IPS-20b (cell line): ENCODE data around the gene INO80E.
"Not testable (repeated sequence)": the region's sequence is repeated elsewhere in the genome, so short reads cannot be mapped to it uniquely, and the experiment has no call there.

Experiments
- H3K27ac ChIP-seq: one replicate; pipeline ENCODE4 v1.5.1; 2013; ENCODE audit warnings: low read length
- H3K27me3 ChIP-seq: 2 replicates; pipeline ENCODE4 v1.6.1; 2013; ENCODE audit warnings: mild to moderate bottlenecking, low read length, inconsistent platforms; ENCODE audit not compliant: insufficient read depth
- H3K36me3 ChIP-seq: 2 replicates; pipeline ENCODE4 v1.6.1; 2013; ENCODE audit warnings: low read depth, mild to moderate bottlenecking, inconsistent platforms, low read length, moderate library complexity; ENCODE audit not compliant: insufficient read depth
- H3K4me1 ChIP-seq: 2 replicates; pipeline ENCODE4 v1.6.1; 2013; ENCODE audit warnings: mild to moderate bottlenecking, control low read depth, inconsistent platforms, low read length, moderate library complexity; ENCODE audit not compliant: insufficient read depth
- H3K4me3 ChIP-seq: 2 replicates; pipeline ENCODE4 v1.5.1; 2013; ENCODE audit warnings: mild to moderate bottlenecking, low read length, inconsistent platforms
- H3K9ac ChIP-seq: 2 replicates; pipeline ENCODE4 v1.6.1; 2013; ENCODE audit warnings: low read depth, mild to moderate bottlenecking, inconsistent platforms, low read length, moderate library complexity
- H3K9me3 ChIP-seq: 2 replicates; pipeline ENCODE4 v1.6.1; 2013; ENCODE audit warnings: mild to moderate bottlenecking, low read depth, low read length, inconsistent platforms; ENCODE audit not compliant: insufficient read depth

Gene INO80E

GRCh38 chr16:30007378-30007895 is 11.4 kb downstream of the INO80E start:
- H3K9ac ChIP-seq, result no peak overlapping the region
- no peak overlapping the region for H3K27ac ChIP-seq
- H3K4me3 ChIP-seq, result no peak overlapping the region
- H3K36me3 ChIP-seq, result no peaks in the 10 kb centered on the region; the same call in 1 of the 2 replicates
- peaks cover 33% of the 10 kb centered on the region for H3K27me3 ChIP-seq
- no peaks in the 10 kb centered on the region; the same call in 1 of the 2 replicates for H3K4me1 ChIP-seq
- no peaks in the 10 kb centered on the region for H3K9me3 ChIP-seq

GRCh38 chr16:30009085-30009862 is 13.2 kb downstream of the INO80E start:
- peaks cover 37% of the 10 kb centered on the region for H3K27me3 ChIP-seq

GRCh38 chr16:30009990-30010843 is 14.2 kb downstream of the INO80E start:
- Histone ChIP-seq H3K27ac (no peak overlapping the region), H3K9ac (no peak overlapping the region), H3K4me3 (peak overlapping the region; percentile 73), H3K9me3 (no peaks in the 10 kb centered on the region), H3K27me3 (peaks cover 37% of the 10 kb centered on the region), H3K4me1 (no peaks in the 10 kb centered on the region; the same call in 1 of the 2 replicates), H3K36me3 (no peaks in the 10 kb centered on the region)

More at GRCh38 chr16:30009085-30009862, 13.2 kb downstream of the INO80E start:
- Histone ChIP-seq H3K36me3 (no peaks in the 10 kb centered on the region), H3K27ac (no peak overlapping the region), H3K4me3 (no peak overlapping the region), H3K4me1 (no peaks in the 10 kb centered on the region; the same call in 1 of the 2 replicates), H3K9me3 (no peaks in the 10 kb centered on the region), H3K9ac (no peak overlapping the region)

GRCh38 chr16:30010844-30011713 is 15.0 kb downstream of the INO80E start, which contains the start of gene DOC2A:
Gene DOC2A (minus strand): TSS chr16:30011027. CDS start chr16:30010222, 805 bp downstream.
- H3K27ac ChIP-seq, result no peak within 1 kb of the TSS
- H3K9me3 ChIP-seq, result no peaks in the 10 kb centered on the region
- peaks cover 37% of the 10 kb centered on the region for H3K27me3 ChIP-seq
- H3K4me1 ChIP-seq, result no peaks in the 10 kb centered on the region; the same call in 1 of the 2 replicates
- H3K36me3 ChIP-seq, result no peaks in the 10 kb centered on the region
- no peak within 1 kb of the TSS for H3K9ac ChIP-seq
- H3K4me3 ChIP-seq, result peak within 1 kb of the TSS; percentile 73

- Histone ChIP-seq H3K4me1 (no peaks in the 10 kb centered on the region; the same call in 1 of the 2 replicates), H3K9ac (no peak overlapping the region), H3K27me3 (peaks cover 37% of the 10 kb centered on the region), H3K4me3 (peak overlapping the region; percentile 73), H3K9me3 (no peaks in the 10 kb centered on the region), H3K27ac (no peak overlapping the region), H3K36me3 (no peaks in the 10 kb centered on the region)
These were observed 15.9 kb downstream of the INO80E start for GRCh38 chr16:30011714-30012504.

- Histone ChIP-seq H3K4me3 (0 out of 2 replicates have a peak overlapping the region, but pooled peaks have one; percentile 73), H3K27me3 (peaks cover 37% of the 10 kb centered on the region)
- H3K9ac ChIP-seq, H3K36me3 ChIP-seq, H3K27ac ChIP-seq, H3K9me3 ChIP-seq, H3K4me1 ChIP-seq: not testable (repeated sequence)
These were observed 16.6 kb downstream of the INO80E start for GRCh38 chr16:30012598-30012997.

- not testable (repeated sequence) for H3K4me3 ChIP-seq, H3K9me3 ChIP-seq, H3K9ac ChIP-seq, H3K27ac ChIP-seq, H3K36me3 ChIP-seq, H3K4me1 ChIP-seq
- peaks cover 19% of the 10 kb centered on the region for H3K27me3 ChIP-seq
These were observed 19.4 kb downstream of the INO80E start for GRCh38 chr16:30015450-30015849.

- Histone ChIP-seq H3K4me1 (no peaks in the 10 kb centered on the region; the same call in 1 of the 2 replicates), H3K4me3 (no peak overlapping the region), H3K9me3 (no peaks in the 10 kb centered on the region), H3K27me3 (peaks cover 12% of the 10 kb centered on the region), H3K27ac (no peak overlapping the region), H3K9ac (no peak overlapping the region), H3K36me3 (no peaks in the 10 kb centered on the region)
These were observed 20.7 kb downstream of the INO80E start for GRCh38 chr16:30016555-30017276.

GRCh38 chr16:30017277-30017656 is 21.2 kb downstream of the INO80E start:
- H3K4me1 ChIP-seq, result no peaks in the 10 kb centered on the region
- no peak overlapping the region for H3K27ac ChIP-seq
- H3K4me3 ChIP-seq, result no peak overlapping the region
- H3K36me3 ChIP-seq, result no peaks in the 10 kb centered on the region
- H3K9me3 ChIP-seq, result no peaks in the 10 kb centered on the region
- H3K27me3 ChIP-seq, result peaks cover 6% of the 10 kb centered on the region
- no peak overlapping the region for H3K9ac ChIP-seq

- not testable (repeated sequence) for H3K36me3 ChIP-seq, H3K4me1 ChIP-seq, H3K27me3 ChIP-seq, H3K9me3 ChIP-seq, H3K27ac ChIP-seq, H3K4me3 ChIP-seq, H3K9ac ChIP-seq
These were observed 21.9 kb downstream of the INO80E start for GRCh38 chr16:30017937-30018336.
